GM19025 (cell line): Measurements from ENCODE around the gene BCL11A.
"Not testable (repeated sequence)": the region's sequence is repeated elsewhere in the genome, so short reads cannot be mapped to it uniquely, and the experiment has no call there.

Experiments used
- ATAC-seq: cut with Tn5 transposase; IDR thresholded peaks from one replicate; pipeline ENCODE4 v1.9.1; 2021; ENCODE audit warnings: mild to moderate bottlenecking, low read depth, moderate library complexity; ENCODE audit not compliant: unreplicated experiment

BCL11A gene

GRCh38 chr2:60440767-60441163 lies 112.7 kb downstream of the BCL11A start:
- ATAC-seq = no peak

- ATAC-seq = no peak
Observed at GRCh38 chr2:60440079-60440766, 113.2 kb downstream of the BCL11A start.

DNA sequence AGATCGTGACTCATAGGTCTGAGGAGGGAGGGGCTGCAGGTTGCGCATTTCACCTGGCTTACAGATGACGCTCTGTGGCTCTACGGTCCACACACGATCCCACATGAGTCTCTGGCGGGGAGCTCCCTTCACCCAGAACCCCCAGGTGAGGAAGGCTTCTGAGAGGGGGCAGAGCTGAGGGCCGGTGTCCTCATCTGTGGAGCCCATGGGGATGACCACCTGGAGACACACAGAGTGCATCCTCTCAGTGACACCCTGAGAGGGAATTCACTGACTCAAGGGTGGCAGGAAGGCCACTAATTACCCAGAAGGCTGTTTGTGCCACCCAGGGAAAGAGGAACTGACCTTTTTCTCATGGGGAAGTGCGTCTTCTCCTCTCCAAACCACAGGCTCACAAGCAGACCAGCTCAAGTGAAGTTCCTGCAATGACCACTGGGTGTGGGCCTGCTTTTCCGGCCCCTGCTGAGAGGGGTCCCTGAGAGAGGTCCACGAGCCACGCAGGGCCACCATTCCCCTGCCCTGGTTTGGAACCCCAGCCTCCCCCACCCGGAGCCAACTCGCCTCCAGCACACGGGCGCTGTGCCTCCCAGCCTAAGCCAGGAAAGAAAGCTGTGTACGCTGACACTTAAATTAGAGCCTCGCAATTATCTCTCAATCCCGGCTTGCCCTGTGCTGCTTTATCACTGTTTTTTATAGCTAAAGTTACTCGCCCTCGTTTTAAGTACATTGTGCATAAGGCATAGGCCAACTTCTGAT lies 114.1 kb downstream of the BCL11A start:
- ATAC-seq = peak; percentile 98

DNA sequence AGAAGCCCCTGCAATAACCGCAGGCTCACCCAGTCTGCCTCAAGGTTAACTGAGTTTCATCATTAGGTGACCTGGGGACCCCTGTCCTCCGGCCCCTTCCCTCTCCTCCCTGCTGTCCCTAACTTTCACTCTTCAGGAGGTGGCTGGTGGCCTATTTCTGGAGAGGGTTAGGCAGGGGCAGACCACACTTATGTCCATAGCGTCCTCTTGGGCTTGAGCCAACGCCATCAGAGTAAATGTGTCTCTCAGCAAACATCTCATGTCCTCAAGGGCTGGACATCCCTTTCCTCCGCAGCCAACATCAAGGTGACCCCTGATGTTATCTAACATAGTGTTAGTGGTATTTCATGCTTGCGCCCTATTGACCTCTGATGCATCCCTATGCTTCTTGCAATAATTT lies 114.8 kb downstream of the BCL11A start:
- ATAC-seq = no peak

- no peak for ATAC-seq
Observed at GRCh38 chr2:60438131-60438530, 115.3 kb downstream of the BCL11A start.

DNA sequence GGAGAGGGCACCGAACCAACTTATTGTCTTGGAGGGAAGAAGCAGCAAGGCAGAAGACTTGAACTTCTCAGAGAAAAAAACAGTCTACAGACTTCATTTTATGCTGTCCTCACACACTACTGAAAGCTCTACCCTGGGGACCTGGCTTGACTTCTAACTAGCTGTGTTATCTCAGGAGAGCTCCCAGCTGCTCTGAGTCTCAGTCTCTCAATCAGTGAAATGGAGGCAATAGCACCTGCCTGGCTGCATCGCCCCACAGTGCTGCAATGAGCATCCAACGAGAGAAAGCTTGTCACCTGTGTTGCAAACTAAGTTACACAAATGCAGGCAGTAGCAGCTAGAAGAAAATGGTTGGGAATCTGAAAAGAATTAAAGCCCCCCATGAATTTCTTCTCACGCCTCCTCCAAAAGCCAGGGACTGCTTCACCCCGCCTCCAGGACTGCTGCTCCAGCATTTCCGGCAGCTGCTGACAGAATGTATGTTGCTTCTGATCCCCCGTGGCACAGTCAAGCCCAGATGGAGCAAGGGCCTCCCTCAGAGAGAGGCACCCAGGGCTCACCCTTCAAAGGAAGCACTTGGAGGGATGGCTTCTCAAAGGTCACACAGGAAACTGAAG lies 116.3 kb downstream of the BCL11A start:
- ATAC-seq = no peak

DNA sequence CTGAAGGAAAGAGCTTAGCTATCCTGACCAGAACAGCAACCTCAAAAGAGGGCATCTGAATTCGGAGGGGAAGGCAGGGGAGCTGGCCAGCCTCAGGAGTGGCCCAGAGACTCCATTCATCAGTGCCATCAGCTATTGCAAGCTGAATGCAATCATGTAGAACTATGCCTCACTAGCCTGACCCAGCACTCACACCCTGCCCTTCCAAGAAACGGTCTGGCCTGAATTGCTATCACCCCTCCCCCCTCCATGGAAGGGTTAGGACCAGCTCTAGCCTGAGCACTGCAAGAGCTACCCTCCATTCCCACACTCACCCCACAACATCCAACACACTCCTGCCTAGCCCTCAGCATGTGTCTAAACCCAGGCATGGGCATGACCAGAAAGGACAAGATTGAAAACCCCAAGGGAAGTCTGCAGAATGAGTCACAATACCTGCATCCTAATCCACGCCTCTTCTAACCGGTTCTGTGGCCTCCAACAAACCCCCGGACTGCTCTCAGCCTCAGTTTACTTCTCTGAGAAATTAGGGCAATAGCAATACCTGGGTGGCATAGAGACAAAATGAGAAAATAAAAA lies 120.3 kb downstream of the BCL11A start:
- no peak for ATAC-seq

DNA sequence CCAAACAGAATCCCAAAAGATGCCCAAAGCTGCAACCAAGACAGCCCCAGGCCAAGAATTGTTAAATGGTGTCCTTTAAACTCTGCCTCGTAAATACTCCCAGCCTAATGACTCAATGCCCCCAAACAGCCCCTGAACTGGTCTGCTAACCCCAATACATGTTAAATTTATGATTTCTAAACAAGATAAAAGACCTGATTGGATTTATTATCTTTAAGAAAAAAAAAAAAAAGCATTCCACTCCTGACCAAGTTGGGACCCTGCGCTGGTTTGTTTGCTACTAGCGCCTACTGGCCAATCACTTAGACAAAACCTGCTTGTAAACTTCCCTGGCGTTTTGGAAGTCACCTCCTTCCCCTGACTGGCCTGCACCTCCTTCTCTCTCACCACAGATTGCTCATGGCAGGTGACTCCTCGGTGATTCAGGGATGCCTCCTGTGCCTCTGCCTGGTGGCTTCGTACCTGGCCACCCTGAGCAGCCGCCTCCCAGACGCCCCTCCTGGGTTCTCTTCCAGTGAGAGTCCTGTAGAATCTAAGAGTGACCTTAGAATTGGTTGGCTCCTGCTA lies 121.3 kb downstream of the BCL11A start:
- ATAC-seq = no peak

GRCh38 chr2:60429681-60430080 lies 123.8 kb downstream of the BCL11A start:
- no peak for ATAC-seq

GRCh38 chr2:60426880-60427279 lies 126.6 kb downstream of the BCL11A start:
- ATAC-seq = no peak

DNA sequence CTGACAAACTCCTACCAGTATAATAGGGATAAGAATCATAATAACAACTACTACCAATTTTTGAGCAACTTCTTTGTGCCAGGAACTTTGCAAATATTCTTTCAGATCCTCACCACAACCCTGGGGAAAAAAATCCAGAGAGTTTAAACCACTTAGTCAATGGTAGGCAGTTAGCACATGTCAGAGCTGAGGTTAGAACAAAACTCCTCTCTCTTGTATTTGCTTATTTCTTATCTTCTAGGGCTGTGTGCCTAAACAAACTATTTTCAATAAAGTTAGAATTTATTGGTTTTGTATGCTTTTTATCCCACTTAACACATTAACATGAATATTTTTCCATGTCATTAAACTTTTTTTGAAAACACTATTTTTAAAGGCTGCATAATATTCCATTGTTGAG lies 127.1 kb downstream of the BCL11A start:
- ATAC-seq = no peak

DNA sequence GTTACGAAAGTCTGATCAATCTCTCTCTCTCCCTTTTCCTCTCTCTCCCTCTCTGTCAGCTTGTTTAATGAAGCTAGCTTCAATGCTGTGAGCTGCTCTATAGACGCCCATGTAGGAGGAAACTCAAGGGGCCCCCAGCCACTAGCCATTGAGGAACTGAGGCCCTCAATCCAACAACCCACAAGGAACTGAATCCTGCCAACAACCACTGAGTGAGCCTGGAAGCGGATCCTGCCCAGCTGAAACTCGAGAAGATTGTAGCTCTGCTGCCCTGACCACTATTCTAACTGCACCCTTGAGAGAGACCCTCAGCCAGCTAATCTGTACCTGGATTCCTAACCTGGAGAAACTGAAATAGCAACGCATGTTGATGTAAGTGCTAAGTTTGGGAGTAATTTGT lies 129.2 kb downstream of the BCL11A start:
- no peak for ATAC-seq

DNA sequence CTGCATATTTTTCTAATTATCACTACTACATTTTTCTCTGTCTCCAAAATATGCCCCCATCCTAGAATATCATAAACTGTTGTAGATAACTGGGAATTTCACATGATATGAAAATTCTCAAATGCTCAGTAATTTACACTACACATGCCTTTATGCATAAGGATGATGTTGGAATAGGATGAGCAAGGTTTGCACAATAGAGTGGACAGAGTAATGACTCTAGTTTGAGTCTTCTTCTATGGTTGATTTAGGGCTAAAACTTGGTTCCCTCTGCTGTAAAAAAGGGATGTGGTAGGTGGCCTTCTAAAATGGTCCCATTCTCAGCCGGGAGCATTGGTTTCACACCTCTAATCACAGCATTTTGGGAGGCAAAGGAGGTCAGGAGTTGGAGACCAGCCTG lies 129.9 kb downstream of the BCL11A start:
- no peak for ATAC-seq

- no peak for ATAC-seq
Observed at GRCh38 chr2:60422826-60423483, 130.5 kb downstream of the BCL11A start.

DNA sequence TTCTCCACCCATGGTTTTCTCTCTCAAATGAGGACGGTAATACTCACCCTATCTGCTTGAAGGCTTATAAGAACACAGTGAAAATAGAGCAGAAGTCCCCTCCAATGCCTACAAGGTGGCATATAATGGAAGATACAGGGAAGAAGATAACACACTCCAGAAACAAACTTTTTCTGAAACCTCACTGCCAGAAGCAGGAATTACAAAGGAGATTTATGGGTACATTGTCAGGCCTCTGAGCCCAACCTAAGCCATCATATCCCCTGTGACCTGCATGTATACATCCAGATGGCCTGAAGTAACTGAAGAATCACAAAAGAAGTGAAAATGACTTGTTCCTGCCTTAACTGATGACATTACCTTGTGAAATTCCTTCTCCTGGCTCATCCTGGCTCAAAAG lies 136.2 kb downstream of the BCL11A start:
- ATAC-seq = not testable (repeated sequence)

GRCh38 chr2:60416221-60417008 lies 137.0 kb downstream of the BCL11A start:
- ATAC-seq = no peak

- ATAC-seq = no peak
Observed at GRCh38 chr2:60415814-60416213, 137.6 kb downstream of the BCL11A start.

GRCh38 chr2:60414495-60415138 lies 138.8 kb downstream of the BCL11A start:
- no peak for ATAC-seq

- peak; percentile 65 for ATAC-seq
Observed at GRCh38 chr2:60413814-60414168, 139.7 kb downstream of the BCL11A start.
